DND-41 (cell line): ENCODE data around the gene OTUB1.
"Not testable (repeated sequence)": the region's sequence is repeated elsewhere in the genome, so short reads cannot be mapped to it uniquely, and the experiment has no call there.

ENCODE experiments used
- EZH2 ChIP-seq: IDR thresholded peaks from 3 replicates; pipeline ENCODE4 v1.6.1; 2012; ENCODE audit warnings: borderline replicate concordance, low read depth, mild to moderate bottlenecking, moderate library complexity, low read length, inconsistent platforms; ENCODE audit not compliant: severe bottlenecking
- TF ChIP-seq, protein P1 (sequence below): IDR thresholded peaks from 2 replicates; pipeline ENCODE4 v1.5.1; 2012; ENCODE audit warnings: borderline replicate concordance, low read length, moderate library complexity, mild to moderate bottlenecking; ENCODE audit not compliant: poor library complexity, severe bottlenecking; ENCODE audit errors: extremely low read depth

DNA sequence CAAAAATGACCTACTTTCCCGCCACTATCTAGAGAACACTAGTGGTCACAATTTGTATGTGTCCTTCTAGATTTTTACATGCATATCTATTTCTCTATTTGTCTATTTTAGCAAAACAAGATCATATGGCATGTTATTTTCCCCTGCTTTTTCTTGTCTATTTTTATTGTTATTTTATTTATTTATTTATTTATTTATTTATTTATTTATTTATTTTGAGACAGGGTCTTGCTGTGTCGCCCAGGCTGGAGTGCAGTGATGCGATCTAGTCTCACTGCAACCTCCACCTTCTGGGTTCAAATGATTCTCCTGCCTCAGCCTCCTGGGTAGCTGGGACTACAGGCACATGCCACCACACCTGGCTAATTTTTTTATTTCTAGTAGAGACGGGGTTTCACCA lies 22.3 kb upstream of the OTUB1 start:
- TF ChIP-seq, protein P1, sequence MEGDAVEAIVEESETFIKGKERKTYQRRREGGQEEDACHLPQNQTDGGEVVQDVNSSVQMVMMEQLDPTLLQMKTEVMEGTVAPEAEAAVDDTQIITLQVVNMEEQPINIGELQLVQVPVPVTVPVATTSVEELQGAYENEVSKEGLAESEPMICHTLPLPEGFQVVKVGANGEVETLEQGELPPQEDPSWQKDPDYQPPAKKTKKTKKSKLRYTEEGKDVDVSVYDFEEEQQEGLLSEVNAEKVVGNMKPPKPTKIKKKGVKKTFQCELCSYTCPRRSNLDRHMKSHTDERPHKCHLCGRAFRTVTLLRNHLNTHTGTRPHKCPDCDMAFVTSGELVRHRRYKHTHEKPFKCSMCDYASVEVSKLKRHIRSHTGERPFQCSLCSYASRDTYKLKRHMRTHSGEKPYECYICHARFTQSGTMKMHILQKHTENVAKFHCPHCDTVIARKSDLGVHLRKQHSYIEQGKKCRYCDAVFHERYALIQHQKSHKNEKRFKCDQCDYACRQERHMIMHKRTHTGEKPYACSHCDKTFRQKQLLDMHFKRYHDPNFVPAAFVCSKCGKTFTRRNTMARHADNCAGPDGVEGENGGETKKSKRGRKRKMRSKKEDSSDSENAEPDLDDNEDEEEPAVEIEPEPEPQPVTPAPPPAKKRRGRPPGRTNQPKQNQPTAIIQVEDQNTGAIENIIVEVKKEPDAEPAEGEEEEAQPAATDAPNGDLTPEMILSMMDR: not testable (repeated sequence)
- not testable (repeated sequence) for TF ChIP-seq EZH2
